Neuronal stem cell (in vitro differentiated cells): ENCODE data around the gene TGFBR2.

Experiments used
- DNase-seq: peaks from one replicate; pipeline ENCODE4 v3.0.0-alpha.2; 2013; ENCODE audit warnings: low spot score
- H2AFZ ChIP-seq: one replicate; pipeline ENCODE4 v1.6.1; 2013; ENCODE audit warnings: mild to moderate bottlenecking, low read length, inconsistent platforms
- H2AK5ac ChIP-seq: 2 replicates; pipeline ENCODE4 v1.6.1; 2013; ENCODE audit warnings: low read depth, mild to moderate bottlenecking, inconsistent platforms, low read length, moderate library complexity, mixed read lengths
- H2BK120ac ChIP-seq: 2 replicates; pipeline ENCODE4 v1.6.1; 2013; ENCODE audit warnings: low read depth, mild to moderate bottlenecking, inconsistent platforms, low read length, moderate library complexity, mixed read lengths
- H2BK12ac ChIP-seq: one replicate; pipeline ENCODE4 v1.6.1; 2013; ENCODE audit warnings: low read length, inconsistent platforms
- H2BK15ac ChIP-seq: 2 replicates; pipeline ENCODE4 v1.6.1; 2013; ENCODE audit warnings: mild to moderate bottlenecking, low read length, inconsistent platforms, mixed read lengths
- H2BK5ac ChIP-seq: one replicate; pipeline ENCODE4 v1.6.1; 2013; ENCODE audit warnings: inconsistent platforms, mild to moderate bottlenecking, low read length, moderate library complexity
- H3K14ac ChIP-seq: one replicate; pipeline ENCODE4 v1.6.1; 2013; ENCODE audit warnings: low read length, inconsistent platforms
- H3K18ac ChIP-seq: 2 replicates; pipeline ENCODE4 v1.6.1; 2013; ENCODE audit warnings: low read length, inconsistent platforms
- H3K23ac ChIP-seq: 2 replicates; pipeline ENCODE4 v1.6.1; 2013; ENCODE audit warnings: low read depth, mild to moderate bottlenecking, mixed read lengths, low read length, inconsistent platforms; ENCODE audit not compliant: poor library complexity
- H3K27ac ChIP-seq: replicated peaks from 3 replicates; pipeline ENCODE4 v1.5.1; 2013; ENCODE audit warnings: low read length, inconsistent platforms
- H3K27me3 ChIP-seq, 3 experiments: 2 replicates each; pipeline ENCODE4 v1.6.1; 2013; ENCODE audit warnings: low read length in 3 of 3, mild to moderate bottlenecking in 2 of 3, inconsistent platforms in 1 of 3, low read depth in 1 of 3, mixed read lengths in 1 of 3, moderate library complexity in 1 of 3; ENCODE audit not compliant: control insufficient read depth in 3 of 3, insufficient read depth in 3 of 3
- H3K36me3 ChIP-seq, 2 donors: replicated peaks in 1 of 2; 2 replicates each; pipeline ENCODE4 v1.6.1; 2013; ENCODE audit warnings: low read length in 2 of 2; ENCODE audit not compliant: control insufficient read depth in 2 of 2, insufficient read depth in 2 of 2
- H3K4ac ChIP-seq: 2 replicates; pipeline ENCODE4 v1.6.1; 2013; ENCODE audit warnings: inconsistent platforms, mild to moderate bottlenecking, low read length, moderate library complexity
- H3K4me1 ChIP-seq, 2 donors: 1 replicate in 1 of 2; 2 replicates in 1 of 2; pipeline ENCODE4 v1.6.1; 2013; ENCODE audit warnings: low read length in 2 of 2, low read depth in 1 of 2; ENCODE audit not compliant: control insufficient read depth in 2 of 2, insufficient read depth in 1 of 2
- H3K4me2 ChIP-seq: one replicate; pipeline ENCODE4 v1.6.1; 2013; ENCODE audit warnings: mild to moderate bottlenecking, low read length, inconsistent platforms; ENCODE audit not compliant: insufficient read depth, poor library complexity, severe bottlenecking
- H3K4me3 ChIP-seq, 2 donors: 2 replicates each; pipeline ENCODE4 v1.5.1; 2013; ENCODE audit warnings: low read length in 2 of 2, mild to moderate bottlenecking in 2 of 2, inconsistent platforms in 1 of 2, moderate library complexity in 1 of 2
- H3K79me1 ChIP-seq: one replicate; pipeline ENCODE4 v1.6.1; 2013; ENCODE audit warnings: low read depth, mild to moderate bottlenecking, inconsistent platforms, low read length, moderate library complexity
- H3K9ac ChIP-seq: one replicate; pipeline ENCODE4 v1.6.1; 2013; ENCODE audit warnings: mild to moderate bottlenecking, low read depth, low read length, inconsistent platforms; ENCODE audit not compliant: poor library complexity
- H3K9me3 ChIP-seq, 2 donors: replicated peaks in 1 of 2; 2 replicates each; pipeline versions ENCODE3 to v1.6.1; 2013; ENCODE audit warnings: low read length in 2 of 2, mild to moderate bottlenecking in 2 of 2, inconsistent platforms in 1 of 2, low read depth in 1 of 2, mixed read lengths in 1 of 2, moderate library complexity in 1 of 2; ENCODE audit not compliant: control insufficient read depth in 2 of 2, insufficient read depth in 1 of 2
- H4K8ac ChIP-seq: one replicate; pipeline ENCODE4 v1.6.1; 2013; ENCODE audit warnings: low read depth, mild to moderate bottlenecking, inconsistent platforms, low read length, moderate library complexity
- H4K91ac ChIP-seq: one replicate; pipeline ENCODE4 v1.6.1; 2013; ENCODE audit warnings: low read length, low read depth, mild to moderate bottlenecking, inconsistent platforms; ENCODE audit not compliant: poor library complexity
- WGBS, 2 donors: extraction: QIAGEN DNeasy Blood & Tissue Kit; methylation state at CpG; one replicate each; pipeline ENCODE4 v1.1.7; 2013; ENCODE audit warnings: missing lambda C conversion rate in 2 of 2, mixed read lengths in 1 of 2; ENCODE audit not compliant: insufficient read length in 2 of 2, insufficient replicate concordance in 1 of 2; ENCODE audit errors: extremely low coverage in 2 of 2; 5-methylcytosine and 5-hydroxymethylcytosine counted together

The TGFBR2 gene

GRCh38 chr3:30700702-30701321 lies 94.4 kb downstream of the TGFBR2 start:
- Histone ChIP-seq H3K36me3 (peaks cover 0 to 8% of the 10 kb centered on the region in 2 donors), H3K79me1 (no peaks in the 10 kb centered on the region), H2BK120ac (no peak overlapping the region), H3K4ac (no peak overlapping the region), H3K18ac (no peak overlapping the region), H3K4me3 (no peak overlapping the region), H2AFZ (no peak overlapping the region), H2BK5ac (no peak overlapping the region), H2AK5ac (no peak overlapping the region), H3K9ac (no peak overlapping the region), H4K8ac (no peak overlapping the region), H2BK12ac (no peak overlapping the region), H3K23ac (no peak overlapping the region), H3K4me1 (peaks cover 0 to 3% of the 10 kb centered on the region in 2 donors), H2BK15ac (no peak overlapping the region), H3K14ac (no peak overlapping the region), H3K27me3 (no peaks in the 10 kb centered on the region), H3K9me3 (peaks cover 6 to 8% of the 10 kb centered on the region in 2 donors), H3K27ac (no peak overlapping the region), H4K91ac (no peak overlapping the region), H3K4me2 (no peak overlapping the region)
- no CpG with 5 or more reads among the region's 3 CpGs for WGBS, 2 donors
- no peak for DNase-seq

- Histone ChIP-seq H3K9me3 (peaks cover 6 to 8% of the 10 kb centered on the region in 2 donors), H4K8ac (no peak overlapping the region), H3K36me3 (no peaks in the 10 kb centered on the region), H2BK12ac (no peak overlapping the region), H2BK15ac (no peak overlapping the region), H3K27me3 (no peaks in the 10 kb centered on the region), H2BK120ac (no peak overlapping the region), H4K91ac (no peak overlapping the region), H3K14ac (no peak overlapping the region), H3K4me3 (no peak overlapping the region), H2AK5ac (no peak overlapping the region), H2AFZ (no peak overlapping the region), H3K27ac (no peak overlapping the region), H3K18ac (no peak overlapping the region), H3K79me1 (no peaks in the 10 kb centered on the region), H3K9ac (no peak overlapping the region), H3K4me2 (no peak overlapping the region), H2BK5ac (no peak overlapping the region), H3K23ac (no peak overlapping the region), H3K4ac (no peak overlapping the region), H3K4me1 (no peaks in the 10 kb centered on the region)
- no peak for DNase-seq
Measured at GRCh38 chr3:30702038-30702827, 95.8 kb downstream of the TGFBR2 start.

GRCh38 chr3:30702828-30703397 lies 96.5 kb downstream of the TGFBR2 start:
- Histone ChIP-seq H2BK12ac (no peak overlapping the region), H3K79me1 (no peaks in the 10 kb centered on the region), H3K4me1 (no peaks in the 10 kb centered on the region), H2AFZ (no peak overlapping the region), H3K4ac (no peak overlapping the region), H2BK120ac (no peak overlapping the region), H3K9ac (no peak overlapping the region), H3K18ac (no peak overlapping the region), H3K14ac (no peak overlapping the region), H4K91ac (no peak overlapping the region), H3K36me3 (no peaks in the 10 kb centered on the region), H2BK5ac (no peak overlapping the region), H3K9me3 (peaks cover 6 to 8% of the 10 kb centered on the region in 2 donors), H3K4me3 (no peak overlapping the region), H3K23ac (no peak overlapping the region), H3K27ac (no peak overlapping the region), H4K8ac (no peak overlapping the region), H3K27me3 (no peaks in the 10 kb centered on the region), H2BK15ac (no peak overlapping the region), H3K4me2 (no peak overlapping the region), H2AK5ac (no peak overlapping the region)
- no peak for DNase-seq
- no CpG with 5 or more reads among the region's 2 CpGs for WGBS, 2 donors
